WTC11 (cell line): ENCODE results near the gene MN1. TPM values are rescaled to one million over a fixed set of nuclear protein-coding genes. Genes with fewer than 3 reads are reported as not detected.
A peak's percentile ranks its signal among the peaks of the same experiment; 100 is the strongest.

Experiments
- ATAC-seq: fragments of 200-7000 bp; cut with Tn5 transposase; 2 replicates; pipeline ENCODE4 v1.10.0; 2021; ENCODE audit warnings: mild to moderate bottlenecking, moderate library complexity
- CTCF ChIA-PET: fragments of 300-600 bp; sonication (Branson Sonifier 250); formaldehyde crosslinking; loops from one replicate; lab custom pipeline; 2021; ENCODE audit warnings: antibody characterized with exemption; lab: Charles Lee
- POLR2A ChIA-PET: fragments of 350-600 bp; sonication (Branson Sonifier 250); formaldehyde crosslinking; loops from one replicate; lab custom pipeline; 2021; ENCODE audit warnings: antibody characterized with exemption; lab: Charles Lee
- DNase-seq: peaks from one replicate; pipeline ENCODE4 v3.0.0; 2021; ENCODE audit warnings: low spot score
- H3K27ac Mint-ChIP-seq: 2 replicates; pipeline ENCODE4 v1.8.0; 2021; ENCODE audit warnings: mixed read lengths
- H3K27me3 Mint-ChIP-seq: 2 replicates; pipeline ENCODE4 v1.8.0; 2021; ENCODE audit warnings: low read depth, mild to moderate bottlenecking, moderate library complexity, mixed read lengths
- H3K36me3 Mint-ChIP-seq: 2 replicates; pipeline ENCODE4 v1.8.0; 2021; ENCODE audit warnings: mixed read lengths
- H3K4me1 Mint-ChIP-seq: 2 replicates; pipeline ENCODE4 v1.8.0; 2022; ENCODE audit warnings: mixed read lengths
- H3K4me3 Mint-ChIP-seq: 2 replicates; pipeline ENCODE4 v1.8.0; 2021; ENCODE audit warnings: mild to moderate bottlenecking, moderate library complexity, mixed read lengths
- H3K9me3 Mint-ChIP-seq: 2 replicates; pipeline ENCODE4 v1.8.0; 2021; ENCODE audit warnings: mixed read lengths
- CBFB ChIP-seq: sonication (generic); formaldehyde crosslinking; IDR thresholded peaks from 2 replicates; pipeline ENCODE4 v1.8.1; 2022; ENCODE audit warnings: mild to moderate bottlenecking, low read depth, missing genetic modification reagents
- E2F1 ChIP-seq: sonication (generic); formaldehyde crosslinking; IDR thresholded peaks from 2 replicates; pipeline ENCODE4 v1.8.0; 2022; ENCODE audit warnings: mild to moderate bottlenecking, missing genetic modification reagents
- FOXP1 ChIP-seq: sonication (generic); formaldehyde crosslinking; IDR thresholded peaks from 2 replicates; pipeline ENCODE4 v1.8.0; 2022; ENCODE audit warnings: missing genetic modification reagents, mild to moderate bottlenecking, moderate library complexity, borderline replicate concordance
- IRF1 ChIP-seq: sonication (generic); formaldehyde crosslinking; IDR thresholded peaks from 2 replicates; pipeline ENCODE4 v1.8.0; 2023; ENCODE audit warnings: missing genetic modification reagents
- MAX ChIP-seq: sonication (generic); formaldehyde crosslinking; IDR thresholded peaks from 2 replicates; pipeline ENCODE4 v1.8.0; 2022; ENCODE audit warnings: mild to moderate bottlenecking, missing genetic modification reagents
- MYBL2 ChIP-seq: sonication (generic); formaldehyde crosslinking; IDR thresholded peaks from 2 replicates; pipeline ENCODE4 v1.8.1; 2023; ENCODE audit warnings: mild to moderate bottlenecking, moderate library complexity, missing genetic modification reagents
- NFE2L1 ChIP-seq: sonication (generic); formaldehyde crosslinking; IDR thresholded peaks from 2 replicates; pipeline ENCODE4 v1.8.1; 2023; ENCODE audit warnings: missing genetic modification reagents
- PRRX2 ChIP-seq: fragments of 250-450 bp; sonication (Bioruptor Pico); IDR thresholded peaks from 2 replicates; pipeline ENCODE4 v1.8.0; 2021; ENCODE audit warnings: mild to moderate bottlenecking
- RORB ChIP-seq: fragments of 250-450 bp; sonication (Bioruptor Pico); IDR thresholded peaks from 2 replicates; pipeline ENCODE4 v1.9.0; 2021; ENCODE audit warnings: mild to moderate bottlenecking
- SMAD3 ChIP-seq: sonication (generic); formaldehyde crosslinking; IDR thresholded peaks from 2 replicates; pipeline ENCODE4 v1.8.0; 2022; ENCODE audit warnings: missing genetic modification reagents, mild to moderate bottlenecking, borderline replicate concordance
- TP53 ChIP-seq: sonication (generic); formaldehyde crosslinking; IDR thresholded peaks from 2 replicates; pipeline ENCODE4 v1.8.1; 2023; ENCODE audit warnings: mild to moderate bottlenecking, missing genetic modification reagents
- ZNF396 ChIP-seq: fragments of 250-450 bp; sonication (Bioruptor Pico); IDR thresholded peaks from 2 replicates; pipeline ENCODE4 v1.8.0; 2021; ENCODE audit warnings: mild to moderate bottlenecking, moderate library complexity, borderline replicate concordance
- total RNA-seq: library from RNA; stranded (reverse); gene quantifications from 3 replicates; pipeline ENCODE4 v1.2.3, GENCODE V29; 2021
- TF ChIP-seq, protein P1 (sequence below): sonication (generic); formaldehyde crosslinking; IDR thresholded peaks from 2 replicates; pipeline ENCODE4 v1.8.0; 2022; ENCODE audit warnings: missing genetic modification reagents
- TF ChIP-seq, protein P2 (sequence below): sonication (generic); formaldehyde crosslinking; IDR thresholded peaks from 2 replicates; pipeline ENCODE4 v1.8.1; 2023; ENCODE audit warnings: mild to moderate bottlenecking, missing genetic modification reagents
- TF ChIP-seq, protein P3 (sequence below): sonication (generic); formaldehyde crosslinking; IDR thresholded peaks from 2 replicates; pipeline ENCODE4 v1.8.1; 2023; ENCODE audit warnings: mild to moderate bottlenecking, missing genetic modification reagents, moderate library complexity

MN1 gene
- total RNA-seq, 1 experiment from 2014 or later = 21.3 TPM

- peaks cover 46% of the 10 kb centered on the region for H3K4me1 Mint-ChIP-seq
- ChIA-PET POLR2A (no interaction called here), CTCF (no interaction called here)
- H3K27ac Mint-ChIP-seq = peak overlapping the region; percentile 78; the same call in 1 of the 2 replicates
- H3K9me3 Mint-ChIP-seq = peaks cover under 1% of the 10 kb centered on the region; the same call in 1 of the 2 replicates
- H3K36me3 Mint-ChIP-seq = peaks cover 24% of the 10 kb centered on the region
- DNase-seq = no peak
- no peak overlapping the region for H3K4me3 Mint-ChIP-seq
- H3K27me3 Mint-ChIP-seq = no peaks in the 10 kb centered on the region
- no peak for ATAC-seq
- TF ChIP-seq RORB (no peak), FOXP1 (CRISPR knock-in tag) (no peak), ZNF396 (CRISPR knock-in tag) (no peak), CBFB (no peak), MYBL2 (CRISPR knock-in tag) (no peak), SMAD3 (CRISPR knock-in tag) (no peak), IRF1 (CRISPR knock-in tag) (no peak), NFE2L1 (CRISPR knock-in tag) (no peak), TP53 (CRISPR knock-in tag) (no peak)
- TF ChIP-seq, protein P1, sequence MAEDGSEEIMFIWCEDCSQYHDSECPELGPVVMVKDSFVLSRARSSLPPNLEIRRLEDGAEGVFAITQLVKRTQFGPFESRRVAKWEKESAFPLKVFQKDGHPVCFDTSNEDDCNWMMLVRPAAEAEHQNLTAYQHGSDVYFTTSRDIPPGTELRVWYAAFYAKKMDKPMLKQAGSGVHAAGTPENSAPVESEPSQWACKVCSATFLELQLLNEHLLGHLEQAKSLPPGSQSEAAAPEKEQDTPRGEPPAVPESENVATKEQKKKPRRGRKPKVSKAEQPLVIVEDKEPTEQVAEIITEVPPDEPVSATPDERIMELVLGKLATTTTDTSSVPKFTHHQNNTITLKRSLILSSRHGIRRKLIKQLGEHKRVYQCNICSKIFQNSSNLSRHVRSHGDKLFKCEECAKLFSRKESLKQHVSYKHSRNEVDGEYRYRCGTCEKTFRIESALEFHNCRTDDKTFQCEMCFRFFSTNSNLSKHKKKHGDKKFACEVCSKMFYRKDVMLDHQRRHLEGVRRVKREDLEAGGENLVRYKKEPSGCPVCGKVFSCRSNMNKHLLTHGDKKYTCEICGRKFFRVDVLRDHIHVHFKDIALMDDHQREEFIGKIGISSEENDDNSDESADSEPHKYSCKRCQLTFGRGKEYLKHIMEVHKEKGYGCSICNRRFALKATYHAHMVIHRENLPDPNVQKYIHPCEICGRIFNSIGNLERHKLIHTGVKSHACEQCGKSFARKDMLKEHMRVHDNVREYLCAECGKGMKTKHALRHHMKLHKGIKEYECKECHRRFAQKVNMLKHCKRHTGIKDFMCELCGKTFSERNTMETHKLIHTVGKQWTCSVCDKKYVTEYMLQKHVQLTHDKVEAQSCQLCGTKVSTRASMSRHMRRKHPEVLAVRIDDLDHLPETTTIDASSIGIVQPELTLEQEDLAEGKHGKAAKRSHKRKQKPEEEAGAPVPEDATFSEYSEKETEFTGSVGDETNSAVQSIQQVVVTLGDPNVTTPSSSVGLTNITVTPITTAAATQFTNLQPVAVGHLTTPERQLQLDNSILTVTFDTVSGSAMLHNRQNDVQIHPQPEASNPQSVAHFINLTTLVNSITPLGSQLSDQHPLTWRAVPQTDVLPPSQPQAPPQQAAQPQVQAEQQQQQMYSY = no peak
- TF ChIP-seq, protein P2, sequence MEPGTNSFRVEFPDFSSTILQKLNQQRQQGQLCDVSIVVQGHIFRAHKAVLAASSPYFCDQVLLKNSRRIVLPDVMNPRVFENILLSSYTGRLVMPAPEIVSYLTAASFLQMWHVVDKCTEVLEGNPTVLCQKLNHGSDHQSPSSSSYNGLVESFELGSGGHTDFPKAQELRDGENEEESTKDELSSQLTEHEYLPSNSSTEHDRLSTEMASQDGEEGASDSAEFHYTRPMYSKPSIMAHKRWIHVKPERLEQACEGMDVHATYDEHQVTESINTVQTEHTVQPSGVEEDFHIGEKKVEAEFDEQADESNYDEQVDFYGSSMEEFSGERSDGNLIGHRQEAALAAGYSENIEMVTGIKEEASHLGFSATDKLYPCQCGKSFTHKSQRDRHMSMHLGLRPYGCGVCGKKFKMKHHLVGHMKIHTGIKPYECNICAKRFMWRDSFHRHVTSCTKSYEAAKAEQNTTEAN (CRISPR knock-in tag) = no peak
These were observed 69.9 kb downstream of the MN1 start for GRCh38 chr22:27731621-27732020.

GRCh38 chr22:27730641-27731433, 70.7 kb downstream of the MN1 start:
- Mint-ChIP-seq H3K4me1 (peaks cover 49% of the 10 kb centered on the region), H3K9me3 (peaks cover 7% of the 10 kb centered on the region), H3K4me3 (no peak overlapping the region), H3K27me3 (no peaks in the 10 kb centered on the region), H3K27ac (no peak overlapping the region), H3K36me3 (peaks cover 24% of the 10 kb centered on the region)
- POLR2A ChIA-PET = no interaction called here
- DNase-seq = no peak
- CTCF ChIA-PET = no interaction called here
- ATAC-seq = no peak
- no peak for TF ChIP-seq PRRX2 (CRISPR knock-in tag)
- TF ChIP-seq MAX (CRISPR knock-in tag) = no peak
- TF ChIP-seq E2F1 (CRISPR knock-in tag) = no peak
- TF ChIP-seq, protein P3, sequence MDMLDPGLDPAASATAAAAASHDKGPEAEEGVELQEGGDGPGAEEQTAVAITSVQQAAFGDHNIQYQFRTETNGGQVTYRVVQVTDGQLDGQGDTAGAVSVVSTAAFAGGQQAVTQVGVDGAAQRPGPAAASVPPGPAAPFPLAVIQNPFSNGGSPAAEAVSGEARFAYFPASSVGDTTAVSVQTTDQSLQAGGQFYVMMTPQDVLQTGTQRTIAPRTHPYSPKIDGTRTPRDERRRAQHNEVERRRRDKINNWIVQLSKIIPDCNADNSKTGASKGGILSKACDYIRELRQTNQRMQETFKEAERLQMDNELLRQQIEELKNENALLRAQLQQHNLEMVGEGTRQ (CRISPR knock-in tag) = peak; percentile 32; the same call in 1 of the 2 replicates
